Measurements from ENCODE around the gene AAK1. TPM values are rescaled to one million over a fixed set of nuclear protein-coding genes. Genes with fewer than 3 reads are reported as not detected.

The AAK1 gene
- total RNA-seq, 1 donor from 2014 or later: 20.8 TPM

DNA sequence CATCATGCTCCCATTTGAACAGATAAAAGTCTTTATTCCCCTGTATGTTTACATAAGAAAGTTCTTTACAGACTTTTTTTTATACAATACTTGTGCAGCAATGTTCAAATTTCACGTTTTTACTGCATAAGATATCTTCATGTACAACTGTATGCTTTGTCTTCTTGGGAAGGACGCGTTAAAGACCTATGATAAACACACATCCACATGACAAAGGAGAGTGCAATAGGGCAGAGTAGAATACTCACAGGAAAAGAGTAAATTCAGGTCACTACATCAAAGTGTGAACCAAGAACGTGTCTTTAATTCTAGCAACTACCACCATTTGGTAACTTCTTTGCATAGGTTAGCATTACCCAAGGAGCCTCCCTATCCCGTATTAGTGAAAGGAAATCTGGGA is 172.6 kb downstream of the AAK1 start:
- no peak overlapping the region for H3K9ac ChIP-seq
- Mint-ChIP-seq H3K27me3 (ENCODE audit: insufficient read depth, low read depth) (peaks cover 2% of the 10 kb centered on the region), H3K9me3 (no peaks in the 10 kb centered on the region), H3K27ac (no peak overlapping the region), H3K36me3 (peaks cover 12% of the 10 kb centered on the region), H3K4me3 (no peak overlapping the region), H3K4me1 (peaks cover 6% of the 10 kb centered on the region)
- H2AFZ ChIP-seq (replicated peaks): no peak overlapping the region
- no peak overlapping the region for H3K27ac ChIP-seq
- H3K27me3 ChIP-seq: no peaks in the 10 kb centered on the region
- H4K20me1 ChIP-seq (ENCODE audit: low read depth): no peaks in the 10 kb centered on the region
- no peak for DNase-seq (ENCODE audit: low spot score)
- H3K9me3 ChIP-seq (ENCODE audit: low read depth): no peaks in the 10 kb centered on the region
- H3F3A ChIP-seq (ENCODE audit: low read depth): no peaks in the 10 kb centered on the region
- no peak overlapping the region for H3K4me2 ChIP-seq
- TF ChIP-seq EZH2phosphoT487 (IDR thresholded peaks at IDR 0.05): no peak
- TF ChIP-seq EZH2 (IDR thresholded peaks at IDR 0.05): no peak
- no peak for TF ChIP-seq CTCF (IDR thresholded peaks at IDR 0.05)
- H3K4me3 ChIP-seq: no peak overlapping the region
- no peaks in the 10 kb centered on the region for H3K4me1 ChIP-seq
- H3K36me3 ChIP-seq: no peaks in the 10 kb centered on the region
- no peaks in the 10 kb centered on the region for H3K79me2 ChIP-seq (ENCODE audit: low read depth)

GRCh38 chr2:69469784-69470183 is 173.8 kb downstream of the AAK1 start:
- H3K27me3 ChIP-seq: no peaks in the 10 kb centered on the region
- Mint-ChIP-seq H3K9me3 (no peaks in the 10 kb centered on the region), H3K27ac (no peak overlapping the region), H3K27me3 (ENCODE audit: insufficient read depth, low read depth) (no peaks in the 10 kb centered on the region), H3K4me3 (no peak overlapping the region), H3K36me3 (peaks cover 12% of the 10 kb centered on the region), H3K4me1 (no peaks in the 10 kb centered on the region)
- no peaks in the 10 kb centered on the region for H3K4me1 ChIP-seq
- H3K4me2 ChIP-seq: no peak overlapping the region
- H3K9ac ChIP-seq: no peak overlapping the region
- H3F3A ChIP-seq (ENCODE audit: low read depth): no peaks in the 10 kb centered on the region
- H3K79me2 ChIP-seq (ENCODE audit: low read depth): no peaks in the 10 kb centered on the region
- no peak for TF ChIP-seq EZH2 (IDR thresholded peaks at IDR 0.05)
- TF ChIP-seq EZH2phosphoT487 (IDR thresholded peaks at IDR 0.05): no peak
- no peak for TF ChIP-seq CTCF (IDR thresholded peaks at IDR 0.05)
- H4K20me1 ChIP-seq (ENCODE audit: low read depth): no peaks in the 10 kb centered on the region
- no peak overlapping the region for H2AFZ ChIP-seq (replicated peaks)
- no peaks in the 10 kb centered on the region for H3K36me3 ChIP-seq
- H3K4me3 ChIP-seq: no peak overlapping the region
- no peak overlapping the region for H3K27ac ChIP-seq
- no peaks in the 10 kb centered on the region for H3K9me3 ChIP-seq (ENCODE audit: low read depth)
- DNase-seq (ENCODE audit: low spot score): no peak

GRCh38 chr2:69469375-69469774 is 174.2 kb downstream of the AAK1 start:
- H3K4me3 ChIP-seq: no peak overlapping the region
- H3K27ac Mint-ChIP-seq: no peak overlapping the region
- no peak overlapping the region for H3K27ac ChIP-seq
- H3K36me3 ChIP-seq: no peaks in the 10 kb centered on the region
- no peaks in the 10 kb centered on the region for H4K20me1 ChIP-seq (ENCODE audit: low read depth)
- no peak overlapping the region for H3K4me3 Mint-ChIP-seq
- H2AFZ ChIP-seq (replicated peaks): no peak overlapping the region
- no peaks in the 10 kb centered on the region for H3K27me3 ChIP-seq
- H3K9me3 Mint-ChIP-seq: no peaks in the 10 kb centered on the region
- no peaks in the 10 kb centered on the region for H3K27me3 Mint-ChIP-seq (ENCODE audit: insufficient read depth, low read depth)
- H3K79me2 ChIP-seq (ENCODE audit: low read depth): no peaks in the 10 kb centered on the region
- no peaks in the 10 kb centered on the region for H3F3A ChIP-seq (ENCODE audit: low read depth)
- peaks cover 12% of the 10 kb centered on the region for H3K36me3 Mint-ChIP-seq
- H3K4me1 Mint-ChIP-seq: no peaks in the 10 kb centered on the region
- H3K4me2 ChIP-seq: no peak overlapping the region
- TF ChIP-seq EZH2 (IDR thresholded peaks at IDR 0.05) (no peak), EZH2phosphoT487 (IDR thresholded peaks at IDR 0.05) (no peak), CTCF (IDR thresholded peaks at IDR 0.05) (no peak)
- DNase-seq (ENCODE audit: low spot score): no peak
- no peak overlapping the region for H3K9ac ChIP-seq
- no peaks in the 10 kb centered on the region for H3K4me1 ChIP-seq
- H3K9me3 ChIP-seq (ENCODE audit: low read depth): no peaks in the 10 kb centered on the region

Measured in neural progenitor cell (in vitro differentiated cells).